ENCODE results near the gene APOBEC3G.
"Not testable (repeated sequence)": the region's sequence is repeated elsewhere in the genome, so short reads cannot be mapped to it uniquely, and the experiment has no call there.

- TF ChIP-seq, protein P1, sequence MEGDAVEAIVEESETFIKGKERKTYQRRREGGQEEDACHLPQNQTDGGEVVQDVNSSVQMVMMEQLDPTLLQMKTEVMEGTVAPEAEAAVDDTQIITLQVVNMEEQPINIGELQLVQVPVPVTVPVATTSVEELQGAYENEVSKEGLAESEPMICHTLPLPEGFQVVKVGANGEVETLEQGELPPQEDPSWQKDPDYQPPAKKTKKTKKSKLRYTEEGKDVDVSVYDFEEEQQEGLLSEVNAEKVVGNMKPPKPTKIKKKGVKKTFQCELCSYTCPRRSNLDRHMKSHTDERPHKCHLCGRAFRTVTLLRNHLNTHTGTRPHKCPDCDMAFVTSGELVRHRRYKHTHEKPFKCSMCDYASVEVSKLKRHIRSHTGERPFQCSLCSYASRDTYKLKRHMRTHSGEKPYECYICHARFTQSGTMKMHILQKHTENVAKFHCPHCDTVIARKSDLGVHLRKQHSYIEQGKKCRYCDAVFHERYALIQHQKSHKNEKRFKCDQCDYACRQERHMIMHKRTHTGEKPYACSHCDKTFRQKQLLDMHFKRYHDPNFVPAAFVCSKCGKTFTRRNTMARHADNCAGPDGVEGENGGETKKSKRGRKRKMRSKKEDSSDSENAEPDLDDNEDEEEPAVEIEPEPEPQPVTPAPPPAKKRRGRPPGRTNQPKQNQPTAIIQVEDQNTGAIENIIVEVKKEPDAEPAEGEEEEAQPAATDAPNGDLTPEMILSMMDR (IDR thresholded peaks at IDR 0.05), result not testable (repeated sequence)
- not testable (repeated sequence) for TF ChIP-seq POLR2A, POLR2AphosphoS5 (IDR thresholded peaks at IDR 0.05)
These were observed 31.9 kb upstream of the APOBEC3G start for GRCh38 chr22:39045136-39045535.
